HepG2 (cell line): Measurements from ENCODE around the gene PRKCE. TPM values are rescaled to one million over a fixed set of nuclear protein-coding genes. Genes with fewer than 3 reads are reported as not detected.

Experiments used
- ATF3 ChIP-seq: sonication (generic); formaldehyde crosslinking; IDR thresholded peaks from 2 replicates; pipeline ENCODE4 v1.4.0; 2020; ENCODE audit warnings: missing genetic modification reagents
- CAMTA2 ChIP-seq: sonication (generic); formaldehyde crosslinking; IDR thresholded peaks from 2 replicates; pipeline ENCODE4 v1.4.0; 2020; ENCODE audit warnings: mild to moderate bottlenecking, missing genetic modification reagents, borderline replicate concordance
- CENPBD1 ChIP-seq: sonication (generic); formaldehyde crosslinking; IDR thresholded peaks from 2 replicates; pipeline ENCODE4 v1.8.0; 2022; ENCODE audit warnings: missing genetic modification reagents, low read depth, mild to moderate bottlenecking, borderline replicate concordance
- CENPT ChIP-seq: sonication (generic); formaldehyde crosslinking; IDR thresholded peaks from 2 replicates; pipeline ENCODE4 v1.8.0; 2022; ENCODE audit warnings: low read depth, mild to moderate bottlenecking, moderate library complexity, missing genetic modification reagents
- DDIT3 ChIP-seq: sonication (generic); formaldehyde crosslinking; IDR thresholded peaks from 2 replicates; pipeline ENCODE4 v1.4.0; 2020; ENCODE audit warnings: mild to moderate bottlenecking, missing genetic modification reagents
- DNMT1 ChIP-seq: sonication (generic); formaldehyde crosslinking; IDR thresholded peaks from 2 replicates; pipeline ENCODE4 v1.5.1; 2020; ENCODE audit warnings: mild to moderate bottlenecking, missing genetic modification reagents
- HES4 ChIP-seq: sonication (generic); formaldehyde crosslinking; IDR thresholded peaks from 2 replicates; pipeline ENCODE4 v1.9.0; 2021; ENCODE audit warnings: mild to moderate bottlenecking, missing genetic modification reagents, borderline replicate concordance
- HNF4G ChIP-seq, 2 experiments: sonication (generic) in 1 of 2; formaldehyde crosslinking in 1 of 2; IDR thresholded peaks; 2 replicates each; pipeline versions ENCODE4 v1.4.0 to v1.6.1; 2011 to 2020; ENCODE audit warnings: borderline replicate concordance in 2 of 2, low read depth in 2 of 2, mild to moderate bottlenecking in 2 of 2, low read length in 1 of 2, missing genetic modification reagents in 1 of 2, moderate library complexity in 1 of 2
- KLF16 ChIP-seq, 2 experiments: sonication (generic) in 1 of 2; formaldehyde crosslinking in 1 of 2; IDR thresholded peaks; 2 replicates each; pipeline versions ENCODE4 v1.6.1 to v1.8.0; 2016 to 2023; ENCODE audit warnings: missing genetic modification reagents in 2 of 2, missing compliant biosample characterization in 1 of 2
- SP4 ChIP-seq: sonication (generic); formaldehyde crosslinking; IDR thresholded peaks from 2 replicates; pipeline ENCODE4 v1.8.1; 2023; ENCODE audit warnings: mild to moderate bottlenecking, missing genetic modification reagents
- TOE1 ChIP-seq: sonication (generic); formaldehyde crosslinking; IDR thresholded peaks from 2 replicates; pipeline ENCODE4 v1.4.0; 2020; ENCODE audit warnings: mild to moderate bottlenecking, missing genetic modification reagents
- ZBTB10 ChIP-seq: sonication (generic); formaldehyde crosslinking; IDR thresholded peaks from 2 replicates; pipeline ENCODE4 v1.4.0; 2020; ENCODE audit warnings: missing genetic modification reagents, borderline replicate concordance
- ZBTB3 ChIP-seq: sonication (generic); formaldehyde crosslinking; IDR thresholded peaks from 2 replicates; pipeline ENCODE4 v1.4.0; 2020; ENCODE audit warnings: low read depth, mild to moderate bottlenecking, moderate library complexity, missing genetic modification reagents, borderline replicate concordance
- ZNF24 ChIP-seq: fragments of 450-650 bp; IDR thresholded peaks from 2 replicates; pipeline ENCODE4 v1.6.1; 2017; ENCODE audit warnings: antibody characterized with exemption, mild to moderate bottlenecking
- ZNF317 ChIP-seq: sonication (generic); formaldehyde crosslinking; IDR thresholded peaks from 2 replicates; pipeline ENCODE4 v1.5.0; 2020; ENCODE audit warnings: mild to moderate bottlenecking, missing genetic modification reagents
- ZNF362 ChIP-seq: sonication (generic); formaldehyde crosslinking; IDR thresholded peaks from 2 replicates; pipeline ENCODE4 v1.4.0; 2020; ENCODE audit warnings: missing genetic modification reagents, mild to moderate bottlenecking, borderline replicate concordance
- ZNF432 ChIP-seq: sonication (generic); formaldehyde crosslinking; IDR thresholded peaks from 2 replicates; pipeline ENCODE4 v1.5.0; 2020; ENCODE audit warnings: missing genetic modification reagents, mild to moderate bottlenecking, borderline replicate concordance
- ZNF512B ChIP-seq: sonication (generic); formaldehyde crosslinking; IDR thresholded peaks from 2 replicates; pipeline ENCODE4 v1.5.1; 2020; ENCODE audit warnings: missing genetic modification reagents, mild to moderate bottlenecking, borderline replicate concordance
- ZNF775 ChIP-seq: sonication (generic); formaldehyde crosslinking; IDR thresholded peaks from 2 replicates; pipeline ENCODE4 v1.4.0; 2020; ENCODE audit warnings: missing genetic modification reagents, mild to moderate bottlenecking, moderate library complexity, borderline replicate concordance
- polyA plus RNA-seq, 8 experiments: library from polyadenylated mRNA; depleted of rRNA in 3 of 8; stranded (reverse) in 7 of 8; unstranded in 1 of 8; fragments of >200 nt; fragmentation: Illumina TruSeq in 4 of 8; extraction: Trizol in 4 of 8; gene quantifications; 2 replicates each; pipeline versions ENCODE4 v1.2.1 to v1.2.3, GENCODE V29; 2011 to 2016; ENCODE audit warnings: low read depth in 4 of 8, missing spikeins in 1 of 8, mixed read lengths in 1 of 8; ENCODE audit not compliant: insufficient read depth in 1 of 8
- total RNA-seq, 5 experiments: library from RNA; depleted of rRNA; stranded (reverse); fragments of >200 nt; fragmentation: Illumina TruSeq; extraction: Trizol; gene quantifications; 2 replicates each; pipeline ENCODE4 v1.2.3, GENCODE V29; 2016; ENCODE audit warnings: low read depth in 1 of 5
- TF ChIP-seq, protein P1 (sequence below): IDR thresholded peaks from 2 replicates; pipeline ENCODE4 v1.6.1; 2016; ENCODE audit warnings: low read depth, borderline replicate concordance

The PRKCE gene
- total and polyA plus RNA-seq, 2 of the 13 experiments (the other 11 are each of a cell fraction or from before 2014, with no cell fraction given), result 1.0 to 3.9 TPM

- TF ChIP-seq ZNF24 (no peak), TOE1 (CRISPR knock-in tag) (no peak), KLF16 (CRISPR knock-in tag; IDR thresholded peaks at IDR 0.05) (no peak), ZBTB3 (CRISPR knock-in tag) (no peak), ZNF512B (CRISPR knock-in tag) (no peak), ATF3 (CRISPR knock-in tag) (no peak), HNF4G (IDR thresholded peaks at IDR 0.05; ENCODE audit: borderline replicate concordance, low read depth, low read length) (no peak), HNF4G (CRISPR knock-in tag; IDR thresholded peaks at IDR 0.05; ENCODE audit: borderline replicate concordance, low read depth) (no peak), ZNF362 (CRISPR knock-in tag) (peak; percentile 41; the same call in 1 of the 2 replicates), CAMTA2 (no peak), DDIT3 (CRISPR knock-in tag) (no peak), ZNF775 (CRISPR knock-in tag) (no peak), ZNF432 (CRISPR knock-in tag) (no peak), DNMT1 (CRISPR knock-in tag) (no peak), ZBTB10 (CRISPR knock-in tag) (no peak), ZNF317 (CRISPR knock-in tag) (no peak), CENPT (CRISPR knock-in tag) (no peak), SP4 (CRISPR knock-in tag) (no peak), CENPBD1 (no peak), HES4 (CRISPR knock-in tag) (no peak)
- TF ChIP-seq, protein P1, sequence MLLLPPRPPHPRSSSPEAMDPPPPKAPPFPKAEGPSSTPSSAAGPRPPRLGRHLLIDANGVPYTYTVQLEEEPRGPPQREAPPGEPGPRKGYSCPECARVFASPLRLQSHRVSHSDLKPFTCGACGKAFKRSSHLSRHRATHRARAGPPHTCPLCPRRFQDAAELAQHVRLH (CRISPR knock-in tag), result peak; percentile 62; the same call in 1 of the 2 replicates
Measured at GRCh38 chr2:46002507-46002883, 351.0 kb downstream of the PRKCE start (continued).
